Type B pancreatic cell (in vitro differentiated cells): ENCODE results near the gene AAMDC. TPM values are rescaled to one million over a fixed set of nuclear protein-coding genes. Genes with fewer than 3 reads are reported as not detected.
"Not testable (repeated sequence)": the region's sequence is repeated elsewhere in the genome, so short reads cannot be mapped to it uniquely, and the experiment has no call there.

Source experiments
- DNase-seq: peaks from one replicate; pipeline ENCODE4 v3.0.0; 2021; ENCODE audit warnings: mixed read lengths; ENCODE audit not compliant: unreplicated experiment; ENCODE audit errors: extremely low spot score
- H3K27ac Mint-ChIP-seq: 2 replicates; pipeline ENCODE4 v1.8.0; 2021; ENCODE audit warnings: mild to moderate bottlenecking, mixed read lengths
- H3K27me3 Mint-ChIP-seq: 2 replicates; pipeline ENCODE4 v1.8.0; 2021; ENCODE audit warnings: mixed read lengths
- H3K36me3 Mint-ChIP-seq: 2 replicates; pipeline ENCODE4 v1.8.0; 2021; ENCODE audit warnings: mixed read lengths
- H3K4me1 Mint-ChIP-seq: one replicate; pipeline ENCODE4 v1.8.0; 2021; ENCODE audit warnings: mixed read lengths; ENCODE audit not compliant: unreplicated experiment
- H3K4me3 Mint-ChIP-seq: 2 replicates; pipeline ENCODE4 v1.8.0; 2021; ENCODE audit warnings: mild to moderate bottlenecking, mixed read lengths
- H3K9me3 Mint-ChIP-seq: 2 replicates; pipeline ENCODE4 v1.8.0; 2021; ENCODE audit warnings: mixed read lengths
- CTCF ChIP-seq: fragments of 200-600 bp; sonication (generic); conservative IDR thresholded peaks from 2 replicates; pipeline ENCODE4 v1.5.0; 2021; ENCODE audit warnings: antibody characterized with exemption, mild to moderate bottlenecking
- total RNA-seq: library from RNA; stranded (reverse); gene quantifications from 2 replicates; pipeline ENCODE4 v1.2.1, GENCODE V29; 2021; ENCODE audit warnings: low replicate concordance

Gene AAMDC
- total RNA-seq, 1 donor from 2014 or later, result 33.6 TPM

GRCh38 chr11:77819921-77820564 is 901 bp upstream of the AAMDC start:
- Mint-ChIP-seq H3K27ac (peak overlapping the region; percentile 96), H3K36me3 (peaks cover 4% of the 10 kb centered on the region), H3K4me1 (peaks cover 24% of the 10 kb centered on the region), H3K4me3 (peak overlapping the region; percentile 100), H3K27me3 (no peaks in the 10 kb centered on the region), H3K9me3 (no peaks in the 10 kb centered on the region)
- TF ChIP-seq CTCF, result no peak
- DNase-seq, result peak; percentile 75

- H3K9me3 Mint-ChIP-seq, result no peaks in the 10 kb centered on the region
- H3K27ac Mint-ChIP-seq, result peak overlapping the region; percentile 95
- DNase-seq, result no peak
- no peak for TF ChIP-seq CTCF
- peaks cover 24% of the 10 kb centered on the region for H3K4me1 Mint-ChIP-seq
- H3K27me3 Mint-ChIP-seq, result no peaks in the 10 kb centered on the region
- peak overlapping the region; percentile 100 for H3K4me3 Mint-ChIP-seq
- no peaks in the 10 kb centered on the region for H3K36me3 Mint-ChIP-seq
Measured at GRCh38 chr11:77821349-77821851, 456 bp downstream of the AAMDC start.

- not testable (repeated sequence) for H3K9me3 Mint-ChIP-seq, H3K27ac Mint-ChIP-seq, DNase-seq, H3K27me3 Mint-ChIP-seq, H3K36me3 Mint-ChIP-seq
- H3K4me1 Mint-ChIP-seq, result peaks cover 20% of the 10 kb centered on the region
- peak overlapping the region; percentile 52 for H3K4me3 Mint-ChIP-seq
Measured at GRCh38 chr11:77822126-77822525, 1.2 kb downstream of the AAMDC start.

- no peak for TF ChIP-seq CTCF
- no peak for DNase-seq
- Mint-ChIP-seq H3K27me3 (no peaks in the 10 kb centered on the region), H3K36me3 (no peaks in the 10 kb centered on the region), H3K9me3 (no peaks in the 10 kb centered on the region), H3K4me1 (peaks cover 16% of the 10 kb centered on the region), H3K27ac (peak overlapping the region; percentile 58), H3K4me3 (peak overlapping the region; percentile 62)
Measured at GRCh38 chr11:77823775-77824174, 2.8 kb downstream of the AAMDC start.

GRCh38 chr11:77828926-77829325 is 8.0 kb downstream of the AAMDC start:
- Mint-ChIP-seq H3K27me3 (no peaks in the 10 kb centered on the region), H3K9me3 (no peaks in the 10 kb centered on the region), H3K36me3 (peaks cover 12% of the 10 kb centered on the region), H3K4me1 (peaks cover 3% of the 10 kb centered on the region), H3K27ac (no peak overlapping the region), H3K4me3 (no peak overlapping the region)
- DNase-seq, result no peak
- no peak for TF ChIP-seq CTCF

GRCh38 chr11:77833302-77833701 is 12.4 kb downstream of the AAMDC start:
- Mint-ChIP-seq H3K4me1 (no peaks in the 10 kb centered on the region), H3K36me3 (peaks cover 13% of the 10 kb centered on the region), H3K27ac (no peak overlapping the region), H3K27me3 (no peaks in the 10 kb centered on the region), H3K9me3 (no peaks in the 10 kb centered on the region), H3K4me3 (no peak overlapping the region)
- no peak for TF ChIP-seq CTCF
- DNase-seq, result no peak
